ENCODE data around the gene LUZP2.

LUZP2 gene

GRCh38 chr11:24705474-24705873, 208.6 kb downstream of the LUZP2 start:
- TF ChIP-seq ZFX (IDR thresholded peaks at IDR 0.05; ENCODE audit: borderline replicate concordance) = no peak
- H3K27ac ChIP-seq = no peak overlapping the region

GRCh38 chr11:24708616-24709015, 211.8 kb downstream of the LUZP2 start:
- no peak for TF ChIP-seq ZFX (IDR thresholded peaks at IDR 0.05; ENCODE audit: borderline replicate concordance)
- TF ChIP-seq CTCF (IDR thresholded peaks at IDR 0.05) = no peak
- no peak overlapping the region for H3K27ac ChIP-seq

GRCh38 chr11:24709928-24710565, 213.2 kb downstream of the LUZP2 start:
- TF ChIP-seq CTCF (IDR thresholded peaks at IDR 0.05) (no peak), ZFX (IDR thresholded peaks at IDR 0.05; ENCODE audit: borderline replicate concordance) (no peak)
- H3K27ac ChIP-seq = no peak overlapping the region

- no peak for TF ChIP-seq CTCF (IDR thresholded peaks at IDR 0.05)
- TF ChIP-seq ZFX (IDR thresholded peaks at IDR 0.05; ENCODE audit: borderline replicate concordance) = no peak
- no peak overlapping the region for H3K27ac ChIP-seq
Measured at GRCh38 chr11:24714601-24715000, 217.7 kb downstream of the LUZP2 start.

- no peak overlapping the region for H3K27ac ChIP-seq
- TF ChIP-seq ZFX (IDR thresholded peaks at IDR 0.05; ENCODE audit: borderline replicate concordance) (no peak), CTCF (IDR thresholded peaks at IDR 0.05) (no peak)
Measured at GRCh38 chr11:24716403-24716802, 219.6 kb downstream of the LUZP2 start.

- TF ChIP-seq ZFX (IDR thresholded peaks at IDR 0.05; ENCODE audit: borderline replicate concordance) (no peak), CTCF (IDR thresholded peaks at IDR 0.05) (no peak)
- no peak overlapping the region for H3K27ac ChIP-seq
Measured at GRCh38 chr11:24723231-24723630, 226.4 kb downstream of the LUZP2 start.

GRCh38 chr11:24731554-24731953, 234.7 kb downstream of the LUZP2 start:
- TF ChIP-seq ZFX (IDR thresholded peaks at IDR 0.05; ENCODE audit: borderline replicate concordance) = no peak
- TF ChIP-seq CTCF (IDR thresholded peaks at IDR 0.05) = no peak
- H3K27ac ChIP-seq = no peak overlapping the region

- TF ChIP-seq CTCF (IDR thresholded peaks at IDR 0.05) (no peak), ZFX (IDR thresholded peaks at IDR 0.05; ENCODE audit: borderline replicate concordance) (no peak)
- H3K27ac ChIP-seq = no peak overlapping the region
Measured at GRCh38 chr11:24734742-24735237, 237.9 kb downstream of the LUZP2 start.

Measured in 22Rv1 (cell line).